Ishikawa (cell line): ENCODE results near the gene THADA.

Experiments used
- CEBPB ChIP-seq: IDR thresholded peaks from 2 replicates; pipeline ENCODE4 v1.6.1; 2012
- CREB1 ChIP-seq: IDR thresholded peaks from 2 replicates; pipeline ENCODE4 v1.6.1; 2012; ENCODE audit warnings: low read depth
- EGR1 ChIP-seq: IDR thresholded peaks from 2 replicates; pipeline ENCODE4 v1.6.1; 2012
- EP300 ChIP-seq: IDR thresholded peaks from 2 replicates; pipeline ENCODE4 v1.6.1; 2012; ENCODE audit warnings: borderline replicate concordance
- FOXM1 ChIP-seq: IDR thresholded peaks from 2 replicates; pipeline ENCODE4 v1.6.1; 2012; ENCODE audit warnings: low read depth, borderline replicate concordance
- NFIC ChIP-seq: IDR thresholded peaks from 2 replicates; pipeline ENCODE4 v1.6.1; 2012
- RAD21 ChIP-seq: IDR thresholded peaks from 2 replicates; pipeline ENCODE4 v1.6.1; 2012; ENCODE audit warnings: low read depth
- REST ChIP-seq: IDR thresholded peaks from 2 replicates; pipeline ENCODE4 v1.6.1; 2012; ENCODE audit warnings: low read depth, mild to moderate bottlenecking
- TAF1 ChIP-seq: IDR thresholded peaks from 2 replicates; pipeline ENCODE4 v1.6.1; 2012; ENCODE audit warnings: low read depth, mild to moderate bottlenecking
- TCF12 ChIP-seq: IDR thresholded peaks from 2 replicates; pipeline ENCODE4 v1.6.1; 2012; ENCODE audit warnings: low read depth
- TEAD4 ChIP-seq: IDR thresholded peaks from 2 replicates; pipeline ENCODE4 v1.6.1; 2012
- USF1 ChIP-seq: IDR thresholded peaks from 2 replicates; pipeline ENCODE4 v1.6.1; 2012
- YY1 ChIP-seq: IDR thresholded peaks from 2 replicates; pipeline ENCODE4 v1.6.1; 2012; ENCODE audit warnings: low read depth
- ZBTB7A ChIP-seq: IDR thresholded peaks from 2 replicates; pipeline ENCODE4 v1.6.1; 2012; ENCODE audit warnings: low read depth
- TF ChIP-seq, protein P1 (sequence below): IDR thresholded peaks from 2 replicates; pipeline ENCODE4 v1.6.1; 2012

Gene THADA

DNA sequence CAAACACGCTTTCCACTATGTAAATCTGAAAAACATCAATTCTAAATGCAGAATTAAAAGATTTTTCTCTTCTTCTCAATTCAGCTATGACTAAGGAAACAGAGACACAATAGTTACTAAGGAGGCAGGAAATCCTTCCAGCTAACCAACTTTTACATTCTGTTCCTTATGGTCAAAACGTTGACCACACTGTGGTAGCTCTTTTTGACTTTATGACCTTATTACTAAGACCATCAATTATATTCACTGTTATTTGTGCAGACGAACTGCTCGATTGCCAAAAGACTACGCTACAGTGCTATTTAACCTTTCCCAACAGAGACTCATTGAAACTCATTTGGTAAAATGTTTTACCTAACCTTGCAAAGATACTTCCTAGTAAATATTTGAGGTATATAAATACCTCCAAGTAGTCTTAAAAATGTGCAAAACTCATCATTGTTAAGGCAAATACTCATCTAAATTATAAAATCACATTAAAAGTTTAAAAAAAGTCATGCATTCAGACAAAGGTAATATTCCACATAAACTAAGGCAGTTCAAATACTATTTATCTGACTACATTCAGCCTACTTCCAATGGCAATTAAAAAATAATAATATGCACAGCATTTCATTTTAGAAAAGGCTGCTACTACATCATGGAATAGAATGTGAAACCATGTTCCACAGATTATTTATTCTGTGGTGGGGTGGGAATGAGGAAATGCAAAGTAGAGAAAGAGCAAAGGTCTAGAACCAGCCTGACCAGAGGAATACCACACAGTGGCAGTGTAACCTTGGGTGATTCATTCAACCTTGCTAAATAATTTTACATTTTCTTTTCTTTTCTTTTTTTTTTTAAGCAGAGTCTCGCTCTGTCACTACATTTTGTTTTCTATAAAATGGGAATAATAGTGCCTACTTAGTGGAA lies 139.9 kb downstream of the THADA start:
- TF ChIP-seq TEAD4, result no peak
- no peak for TF ChIP-seq NFIC
- no peak for TF ChIP-seq CREB1

DNA sequence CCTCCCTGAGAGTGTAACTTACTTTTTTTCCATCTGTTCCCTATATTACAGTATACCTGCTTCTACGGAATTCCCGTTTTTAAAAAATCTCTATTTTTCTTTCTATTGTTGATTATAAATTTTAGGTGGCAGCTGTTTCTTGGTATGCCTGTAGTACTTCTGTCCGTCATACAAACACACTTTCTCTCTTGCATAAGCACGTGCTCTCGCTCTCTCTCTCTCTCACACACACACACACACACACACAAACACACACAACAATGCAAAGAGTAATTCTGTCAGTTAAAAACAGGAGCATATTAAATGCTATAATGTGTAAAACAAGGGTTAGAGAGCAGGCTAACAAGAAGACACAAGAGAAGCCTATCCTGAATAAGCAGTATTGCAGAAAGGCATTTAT lies 140.5 kb downstream of the THADA start:
- TF ChIP-seq YY1, result no peak
- TF ChIP-seq FOXM1, result no peak
- no peak for TF ChIP-seq CREB1
- TF ChIP-seq EP300, result no peak
- TF ChIP-seq RAD21, result no peak
- TF ChIP-seq, protein P1, sequence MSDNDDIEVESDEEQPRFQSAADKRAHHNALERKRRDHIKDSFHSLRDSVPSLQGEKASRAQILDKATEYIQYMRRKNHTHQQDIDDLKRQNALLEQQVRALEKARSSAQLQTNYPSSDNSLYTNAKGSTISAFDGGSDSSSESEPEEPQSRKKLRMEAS, result no peak
- no peak for TF ChIP-seq ZBTB7A
- TF ChIP-seq USF1, result no peak
- no peak for TF ChIP-seq CEBPB
- no peak for TF ChIP-seq TAF1

DNA sequence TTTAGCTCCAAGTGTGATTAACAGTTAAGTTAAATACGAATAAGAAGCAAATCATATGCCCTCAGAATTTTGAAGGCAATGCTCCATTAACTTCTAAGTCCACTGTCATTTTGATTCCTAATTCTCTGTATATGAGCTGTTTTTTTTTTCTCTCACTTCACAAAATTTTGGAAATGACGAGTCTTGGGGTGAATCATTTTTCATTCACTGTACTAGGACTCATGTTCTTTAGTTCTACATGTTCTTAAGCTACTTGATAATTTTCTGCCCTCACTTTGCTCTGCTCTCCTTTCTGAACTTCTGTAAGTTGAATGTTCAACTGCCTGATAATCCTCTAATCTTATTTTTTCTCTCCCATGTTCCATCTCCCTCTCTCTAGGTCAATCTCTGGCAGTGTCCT lies 141.0 kb downstream of the THADA start:
- TF ChIP-seq TEAD4 (no peak), TAF1 (no peak), USF1 (no peak), ZBTB7A (no peak), CEBPB (no peak), FOXM1 (no peak), REST (no peak), RAD21 (no peak), YY1 (no peak), EP300 (no peak), TCF12 (no peak), NFIC (no peak), EGR1 (no peak)
- TF ChIP-seq, protein P1, result no peak

DNA sequence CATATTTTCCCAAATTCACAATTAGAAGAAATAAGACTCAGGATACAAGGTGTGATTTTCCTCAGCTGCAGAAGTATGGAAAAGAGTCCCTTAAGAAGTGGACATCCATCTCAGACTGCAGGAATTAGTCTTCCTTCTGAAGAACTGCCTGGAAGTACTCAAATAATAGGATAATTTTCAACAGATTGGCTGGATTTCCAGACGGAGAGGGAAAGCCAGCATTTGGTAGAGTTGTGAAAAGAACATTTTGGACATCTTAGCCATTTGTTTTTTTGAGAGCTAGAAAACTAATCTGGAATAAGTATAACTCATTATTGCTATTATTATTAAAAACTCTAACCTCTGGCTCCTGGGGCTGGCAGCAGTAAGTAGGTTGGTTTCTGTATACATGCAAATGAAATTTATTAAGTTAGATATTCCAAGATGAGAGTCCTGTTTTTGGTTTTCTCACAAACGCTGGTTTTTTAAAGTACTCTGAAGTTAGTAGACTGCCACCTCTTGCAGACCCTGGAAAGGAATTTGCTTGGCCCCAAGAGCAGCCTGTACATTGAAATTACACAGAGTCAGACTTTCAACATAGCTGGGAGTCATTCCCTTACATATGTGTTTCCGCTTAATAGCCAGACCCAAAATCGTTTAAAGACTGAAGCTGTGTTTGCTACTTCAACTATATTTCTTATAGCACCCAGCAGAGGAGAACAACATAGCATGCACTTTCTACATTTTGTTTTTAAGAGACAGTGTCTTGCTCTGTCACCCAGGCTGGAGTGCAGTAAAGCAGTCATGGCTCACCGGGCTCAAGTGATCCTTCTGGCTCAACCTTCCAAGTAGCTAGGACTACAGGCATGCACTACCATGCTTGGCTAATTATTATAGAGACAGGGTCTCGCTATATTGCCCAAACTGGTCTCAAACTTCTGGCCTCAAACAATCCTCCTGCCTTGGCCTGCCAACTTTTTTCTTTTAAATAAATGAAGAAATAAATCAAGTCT lies 142.4 kb downstream of the THADA start:
- TF ChIP-seq REST (no peak), ZBTB7A (no peak), EGR1 (no peak), TEAD4 (no peak), YY1 (no peak), CREB1 (no peak), FOXM1 (no peak), TCF12 (no peak), RAD21 (no peak), NFIC (no peak), CEBPB (no peak), EP300 (no peak), TAF1 (no peak), USF1 (no peak)
- TF ChIP-seq, protein P1, result no peak
